ENCODE measurements around the gene GCNT2. TPM values are rescaled to one million over a fixed set of nuclear protein-coding genes. Genes with fewer than 3 reads are reported as not detected.
"Not testable (repeated sequence)": the region's sequence is repeated elsewhere in the genome, so short reads cannot be mapped to it uniquely, and the experiment has no call there.

Gene GCNT2
- total RNA-seq, 1 donor from 2014 or later = 17.5 TPM

DNA sequence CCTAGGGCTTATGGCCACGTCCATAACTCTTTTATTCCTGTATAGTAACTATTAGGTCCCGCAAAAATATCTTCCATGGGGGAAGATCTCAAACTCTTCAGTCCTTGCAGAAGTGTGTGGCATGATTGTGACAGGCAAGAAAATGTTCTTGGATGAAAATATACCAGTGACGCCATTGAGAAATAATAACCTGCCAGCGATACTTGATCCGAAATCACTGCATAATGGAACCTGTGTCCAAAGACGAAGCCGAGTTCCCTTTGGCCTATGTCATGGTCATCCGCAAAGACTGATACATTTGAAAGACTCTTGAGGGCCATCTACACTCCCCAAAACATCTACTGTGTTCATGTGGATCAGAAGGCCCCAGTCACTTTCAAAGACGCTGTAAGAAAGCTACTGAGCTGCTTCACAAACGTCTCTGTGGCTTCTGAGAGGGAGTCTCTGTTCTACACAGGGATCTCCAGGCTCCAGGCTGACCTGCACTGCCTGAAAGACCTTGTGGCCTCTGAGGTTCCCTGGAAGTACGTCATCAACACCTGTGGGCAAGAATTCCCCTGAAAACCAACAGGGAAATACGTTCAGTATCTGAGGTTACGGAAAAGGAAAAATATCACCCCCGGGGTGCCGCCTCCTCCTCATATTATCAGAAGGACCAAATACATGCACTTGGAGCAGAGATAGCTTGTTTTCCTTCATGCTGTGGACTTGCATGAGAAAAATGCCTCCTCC lies 6.9 kb upstream of the GCNT2 start:
- TF ChIP-seq CTCF (conservative IDR thresholded peaks at IDR 0.05; ENCODE audit: low read depth, low read length) = no peak
- no peak overlapping the region for H3K4me3 ChIP-seq (ENCODE audit: low read depth, low read length)

GRCh38 chr6:10516953-10517352 lies 4.2 kb upstream of the GCNT2 start:
- no peak for DNase-seq (ENCODE audit: low read depth)

More for the DNA sequence above, 6.9 kb upstream of the GCNT2 start:
- DNase-seq (ENCODE audit: low read depth) = no peak

DNA sequence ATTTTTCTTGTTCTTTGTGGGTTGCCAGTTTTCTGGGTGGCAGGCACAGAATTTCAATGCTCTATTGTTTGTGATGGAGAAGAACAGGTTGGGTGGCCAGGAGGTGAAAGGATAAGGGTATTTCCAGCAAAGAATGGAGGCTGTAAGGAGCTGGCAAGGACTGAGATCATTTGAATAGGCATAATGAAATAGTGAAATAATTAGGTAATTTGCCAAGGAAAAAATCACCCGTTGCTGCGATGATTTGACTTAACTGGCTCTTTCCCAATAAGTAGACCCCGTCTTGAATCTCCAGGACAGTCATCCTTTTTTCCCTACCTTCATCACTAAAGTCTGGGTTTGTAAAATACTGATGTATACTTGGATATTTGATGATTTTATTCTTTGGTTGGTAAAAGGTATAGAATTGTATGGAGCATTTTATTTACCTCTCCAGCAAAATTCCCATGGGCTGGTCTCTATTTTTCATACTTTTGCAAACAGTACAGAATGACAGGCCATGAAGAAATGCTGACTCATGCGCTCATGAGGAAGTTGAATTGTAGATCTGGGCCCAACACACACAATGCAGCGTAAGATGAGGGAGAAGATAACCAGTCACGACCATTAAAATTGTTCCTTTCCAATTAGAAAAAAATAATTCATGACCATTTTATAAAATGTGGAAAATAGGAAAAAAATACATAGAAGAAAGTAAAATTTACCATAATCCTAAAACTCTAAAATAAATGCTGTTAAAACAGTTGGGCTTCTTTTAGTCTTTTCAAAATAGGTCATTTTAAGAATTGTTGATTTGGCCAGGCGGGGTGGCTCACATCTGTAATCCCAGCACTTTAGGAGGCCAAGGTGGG lies 2.4 kb upstream of the GCNT2 start:
- no peak overlapping the region for H3K4me3 ChIP-seq (ENCODE audit: low read depth, low read length)
- no peak for DNase-seq (ENCODE audit: low read depth)
- TF ChIP-seq CTCF (conservative IDR thresholded peaks at IDR 0.05; ENCODE audit: low read depth, low read length) = no peak

More at GRCh38 chr6:10516953-10517352, 4.2 kb upstream of the GCNT2 start:
- no peak overlapping the region for H3K4me3 ChIP-seq (ENCODE audit: low read depth, low read length)
- TF ChIP-seq CTCF (conservative IDR thresholded peaks at IDR 0.05; ENCODE audit: low read depth, low read length) = no peak

DNA sequence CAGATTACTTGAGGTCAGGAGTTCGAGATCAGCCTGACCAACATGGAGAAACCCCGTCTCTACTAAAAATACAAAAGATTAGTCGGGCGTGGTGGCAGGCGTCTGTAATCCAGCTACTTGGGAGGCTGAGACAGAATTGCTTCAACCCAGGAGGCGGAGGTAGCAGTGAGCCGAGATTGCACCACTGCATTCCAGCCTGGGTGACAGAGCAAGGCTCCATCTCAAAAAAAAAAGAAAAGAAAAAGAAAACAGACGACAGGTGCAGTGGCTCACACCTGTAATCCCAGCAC lies 1.8 kb upstream of the GCNT2 start:
- H3K4me3 ChIP-seq (ENCODE audit: low read depth, low read length); DNase-seq (ENCODE audit: low read depth): not testable (repeated sequence)

- DNase-seq (ENCODE audit: low read depth) = no peak
- no peak for TF ChIP-seq CTCF (conservative IDR thresholded peaks at IDR 0.05; ENCODE audit: low read depth, low read length)
- peak overlapping the region; percentile 46 for H3K4me3 ChIP-seq (ENCODE audit: low read depth, low read length)
These were observed 683 bp upstream of the GCNT2 start for GRCh38 chr6:10520468-10520867.

GRCh38 chr6:10522929-10523573 lies 1.9 kb downstream of the GCNT2 start:
- no peak for TF ChIP-seq CTCF (conservative IDR thresholded peaks at IDR 0.05; ENCODE audit: low read depth, low read length)
- no peak for DNase-seq (ENCODE audit: low read depth)
- H3K4me3 ChIP-seq (ENCODE audit: low read depth, low read length) = peak overlapping the region; percentile 22

DNA sequence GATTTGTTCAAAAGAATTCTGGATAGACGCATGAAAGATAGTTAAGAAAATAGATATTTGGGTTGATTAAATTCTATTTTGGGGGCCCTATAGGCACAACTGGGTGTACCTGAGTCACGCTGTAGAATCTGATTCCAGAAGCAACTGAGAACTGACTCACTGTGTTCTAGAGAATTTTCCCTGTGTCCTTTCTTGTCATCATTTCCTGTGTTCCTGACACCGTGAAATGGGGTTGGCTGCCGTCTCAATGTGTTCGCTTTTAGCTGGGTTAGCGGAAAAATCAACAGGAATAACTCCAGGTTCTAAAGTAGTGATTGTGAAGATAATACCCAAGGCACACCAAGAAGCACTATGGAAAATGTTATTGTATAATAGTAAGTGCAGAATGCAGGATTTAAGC lies 5.0 kb downstream of the GCNT2 start:
- H3K4me3 ChIP-seq (ENCODE audit: low read depth, low read length) = no peak overlapping the region
- DNase-seq (ENCODE audit: low read depth) = no peak
- no peak for TF ChIP-seq CTCF (conservative IDR thresholded peaks at IDR 0.05; ENCODE audit: low read depth, low read length)

Data from epithelial cell of proximal tubule (primary cell).